Measurements from ENCODE around the gene CPA1. TPM values are rescaled to one million over a fixed set of nuclear protein-coding genes. Genes with fewer than 3 reads are reported as not detected.
A peak's percentile ranks its signal among the peaks of the same experiment; 100 is the strongest.

CPA1 gene
- total and polyA plus RNA-seq, 9 of the 15 experiments (the other 6 are each of a cell fraction or from before 2014, with no cell fraction given), result 6.5 TPM; not detected in 8

- Histone ChIP-seq H3K9ac (ENCODE audit: insufficient read depth in 1 of 2, low read depth in 2 of 2, low read length in 2 of 2) (no peak overlapping the region), H3K79me2 (ENCODE audit: control insufficient read depth, insufficient read depth, low read length) (no peaks in the 10 kb centered on the region), H2AFZ (ENCODE audit: low read depth, low read length) (peak overlapping the region; percentile 84; the same call in 1 of the 2 replicates), H3K27me3 (ENCODE audit: control insufficient read depth in 2 of 2, insufficient read depth in 2 of 2, low read length in 2 of 2) (peaks cover 5 to 20% of the 10 kb centered on the region in 2 experiments; a peak in 4 of 5 replicates), H3K9me1 (ENCODE audit: control insufficient read depth, insufficient read depth, low read length) (no peaks in the 10 kb centered on the region), H3K27ac (ENCODE audit: extremely low read depth, low read depth, low read length) (no peak overlapping the region), H3K4me2 (ENCODE audit: insufficient read depth, low read length) (no peak overlapping the region), H3K4me1 (replicated peaks in 1 of 2; ENCODE audit: control insufficient read depth in 2 of 2, insufficient read depth in 2 of 2, low read length in 2 of 2) (peaks cover 0 to 5% of the 10 kb centered on the region in 2 experiments; a peak in 3 of 5 replicates), H3K36me3 (ENCODE audit: control insufficient read depth, insufficient read depth, low read length) (no peaks in the 10 kb centered on the region), H4K20me1 (replicated peaks; ENCODE audit: control insufficient read depth, insufficient read depth, low read length) (no peaks in the 10 kb centered on the region), H3K4me3 (no peak overlapping the region), H3K9me3 (replicated peaks; ENCODE audit: control insufficient read depth, insufficient read depth, low read depth, low read length) (no peaks in the 10 kb centered on the region)
- BruUV-seq (replicated peaks), result no TSS peak
- intact Hi-C loops (cut with micrococcal nuclease) (loop anchor here (10.0 kb wide), 1 partner anchor 293 kb away; the partner anchor contains the start of gene KLHDC10), in situ Hi-C loops (cut with MboI) (no loop called here)
- no peak for ATAC-seq
- no peak for FAIRE-seq
- WGBS (ENCODE audit: insufficient coverage, low coverage, missing lambda C conversion rate), result 31% methylated on average over 19 of the region's 19 CpGs
- ChIA-PET CTCF (ENCODE audit: low intra/inter-chr PET ratio) (no interaction called here), POLR2A (interaction anchor here (0.8 kb wide), 1 partner anchor 13 kb away, joined by 3 read pairs; no protein-coding TSS in a partner anchor)
- DNase-seq (ENCODE audit: extremely low read depth in 1 of 4, low spot score in 3 of 4), result no peak
- no peak for TF ChIP-seq ZFP1 (CRISPR knock-in tag; IDR thresholded peaks at IDR 0.05)
- TF ChIP-seq IRF2 (CRISPR knock-in tag; IDR thresholded peaks at IDR 0.05), result no peak
- TF ChIP-seq ZNF830 (CRISPR knock-in tag; IDR thresholded peaks at IDR 0.05), result no peak
- no peak for TF ChIP-seq NFIC (IDR thresholded peaks at IDR 0.05)
- TF ChIP-seq, protein P1, sequence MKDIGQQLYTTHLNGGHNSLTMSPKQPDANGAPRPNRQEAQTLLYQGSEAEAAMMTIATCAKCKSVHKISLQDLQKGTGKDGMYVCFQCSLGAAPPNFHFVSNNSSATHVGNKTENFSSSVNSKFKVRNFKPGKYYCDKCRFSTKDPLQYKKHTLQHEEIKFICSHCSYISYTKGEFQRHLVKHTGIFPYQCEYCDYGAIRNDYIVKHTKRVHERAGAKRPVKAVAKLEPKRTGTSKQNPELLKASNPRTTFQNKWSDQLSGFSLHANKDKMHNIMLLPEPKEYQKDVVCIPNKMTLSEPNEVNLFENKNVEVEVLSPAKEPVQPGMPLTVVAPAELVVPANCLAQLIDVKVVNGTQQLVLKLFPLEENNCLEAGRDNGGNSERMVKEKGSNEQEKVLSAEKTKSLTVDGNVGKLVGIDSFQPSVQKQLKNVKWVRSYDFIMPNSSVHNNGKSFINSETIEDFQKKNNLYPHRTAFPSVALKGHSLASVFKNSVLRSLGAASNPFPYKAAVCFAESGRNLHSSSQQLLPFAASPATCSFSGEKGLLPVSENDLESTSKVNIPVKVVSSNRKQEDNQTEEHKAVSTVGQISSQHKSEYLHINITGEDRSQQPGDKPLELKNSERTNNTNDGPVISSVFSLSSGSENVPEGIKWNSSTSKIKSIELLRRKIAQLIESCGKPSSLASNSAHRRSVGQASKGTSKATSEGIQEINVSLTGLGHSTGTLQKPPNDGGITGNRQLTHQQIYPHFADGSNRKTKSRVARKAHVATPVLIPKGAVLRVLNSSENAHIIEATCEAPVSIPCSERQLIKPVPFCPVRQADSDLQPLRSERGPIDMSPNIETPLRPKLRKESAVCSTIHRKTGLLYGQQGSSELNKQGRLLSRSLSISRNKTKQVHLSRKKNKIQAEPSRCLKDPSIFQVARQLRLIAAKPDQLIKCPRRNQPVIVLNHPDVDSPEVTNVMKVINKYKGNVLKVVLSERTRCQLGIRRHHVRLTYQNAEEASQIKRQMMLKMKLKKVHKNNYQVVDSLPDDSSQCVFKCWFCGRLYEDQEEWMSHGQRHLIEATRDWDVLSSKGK (CRISPR knock-in tag; IDR thresholded peaks at IDR 0.05), result no peak
- no peak; the same call in 1 of the 2 replicates for TF ChIP-seq TFAP4 (CRISPR knock-in tag; IDR thresholded peaks at IDR 0.05; ENCODE audit: borderline replicate concordance)
- TF ChIP-seq, protein P2, sequence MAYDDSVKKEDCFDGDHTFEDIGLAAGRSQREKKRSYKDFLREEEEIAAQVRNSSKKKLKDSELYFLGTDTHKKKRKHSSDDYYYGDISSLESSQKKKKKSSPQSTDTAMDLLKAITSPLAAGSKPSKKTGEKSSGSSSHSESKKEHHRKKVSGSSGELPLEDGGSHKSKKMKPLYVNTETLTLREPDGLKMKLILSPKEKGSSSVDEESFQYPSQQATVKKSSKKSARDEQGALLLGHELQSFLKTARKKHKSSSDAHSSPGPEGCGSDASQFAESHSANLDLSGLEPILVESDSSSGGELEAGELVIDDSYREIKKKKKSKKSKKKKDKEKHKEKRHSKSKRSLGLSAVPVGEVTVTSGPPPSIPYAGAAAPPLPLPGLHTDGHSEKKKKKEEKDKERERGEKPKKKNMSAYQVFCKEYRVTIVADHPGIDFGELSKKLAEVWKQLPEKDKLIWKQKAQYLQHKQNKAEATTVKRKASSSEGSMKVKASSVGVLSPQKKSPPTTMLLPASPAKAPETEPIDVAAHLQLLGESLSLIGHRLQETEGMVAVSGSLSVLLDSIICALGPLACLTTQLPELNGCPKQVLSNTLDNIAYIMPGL (CRISPR knock-in tag; IDR thresholded peaks at IDR 0.05), result no peak
- TF ChIP-seq ZNF717 (CRISPR knock-in tag; IDR thresholded peaks at IDR 0.05), result no peak
- TF ChIP-seq, protein P3, sequence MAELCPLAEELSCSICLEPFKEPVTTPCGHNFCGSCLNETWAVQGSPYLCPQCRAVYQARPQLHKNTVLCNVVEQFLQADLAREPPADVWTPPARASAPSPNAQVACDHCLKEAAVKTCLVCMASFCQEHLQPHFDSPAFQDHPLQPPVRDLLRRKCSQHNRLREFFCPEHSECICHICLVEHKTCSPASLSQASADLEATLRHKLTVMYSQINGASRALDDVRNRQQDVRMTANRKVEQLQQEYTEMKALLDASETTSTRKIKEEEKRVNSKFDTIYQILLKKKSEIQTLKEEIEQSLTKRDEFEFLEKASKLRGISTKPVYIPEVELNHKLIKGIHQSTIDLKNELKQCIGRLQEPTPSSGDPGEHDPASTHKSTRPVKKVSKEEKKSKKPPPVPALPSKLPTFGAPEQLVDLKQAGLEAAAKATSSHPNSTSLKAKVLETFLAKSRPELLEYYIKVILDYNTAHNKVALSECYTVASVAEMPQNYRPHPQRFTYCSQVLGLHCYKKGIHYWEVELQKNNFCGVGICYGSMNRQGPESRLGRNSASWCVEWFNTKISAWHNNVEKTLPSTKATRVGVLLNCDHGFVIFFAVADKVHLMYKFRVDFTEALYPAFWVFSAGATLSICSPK (IDR thresholded peaks at IDR 0.05; ENCODE audit: borderline replicate concordance), result no peak
- no peak for TF ChIP-seq MTA1 (IDR thresholded peaks at IDR 0.05; ENCODE audit: borderline replicate concordance)
- no peak for TF ChIP-seq ZNF445 (CRISPR knock-in tag; IDR thresholded peaks at IDR 0.05; ENCODE audit: low read depth)
- TF ChIP-seq NEUROD1 (IDR thresholded peaks at IDR 0.05; ENCODE audit: borderline replicate concordance, low read depth, low read length, partially characterized antibody), result no peak
- TF ChIP-seq SMAD4 (CRISPR knock-in tag; conservative IDR thresholded peaks at IDR 0.05), result no peak
Observed at GRCh38 chr7:130367836-130368746, 12.2 kb upstream of the CPA1 start.

Data from K562 (cell line).